Erythroblast (primary cell): ENCODE measurements around the gene ISCA2.
"Not testable (repeated sequence)": the region's sequence is repeated elsewhere in the genome, so short reads cannot be mapped to it uniquely, and the experiment has no call there.

Source experiments
- DNase-seq, 2 experiments: peaks; one replicate each; lab custom pipeline; 2025; lab: John Stamatoyannopoulos, UW
- GATA1 ChIP-seq: IDR thresholded peaks from 2 replicates; pipeline ENCODE4 v1.6.1; 2011; ENCODE audit warnings: low read depth, mild to moderate bottlenecking, control low read depth, low read length, moderate library complexity
- POLR2A ChIP-seq: IDR thresholded peaks from 2 replicates; pipeline ENCODE4 v1.6.1; 2011; ENCODE audit warnings: mild to moderate bottlenecking, low read length

Gene ISCA2

GRCh38 chr14:74493343-74494261 is at the start of gene ISCA2:
Gene ISCA2, plus strand, starts transcription at chr14:74493765. Its CDS starts 10 bp downstream, at chr14:74493775.
- TF ChIP-seq GATA1 (no peak), POLR2A (peak; percentile 76)
- peak; percentile 99 to 100 for DNase-seq

GRCh38 chr14:74444866-74445265 is 48.7 kb upstream of the ISCA2 start:
- no peak for DNase-seq
- no peak for TF ChIP-seq POLR2A
- TF ChIP-seq GATA1, result no peak

DNA sequence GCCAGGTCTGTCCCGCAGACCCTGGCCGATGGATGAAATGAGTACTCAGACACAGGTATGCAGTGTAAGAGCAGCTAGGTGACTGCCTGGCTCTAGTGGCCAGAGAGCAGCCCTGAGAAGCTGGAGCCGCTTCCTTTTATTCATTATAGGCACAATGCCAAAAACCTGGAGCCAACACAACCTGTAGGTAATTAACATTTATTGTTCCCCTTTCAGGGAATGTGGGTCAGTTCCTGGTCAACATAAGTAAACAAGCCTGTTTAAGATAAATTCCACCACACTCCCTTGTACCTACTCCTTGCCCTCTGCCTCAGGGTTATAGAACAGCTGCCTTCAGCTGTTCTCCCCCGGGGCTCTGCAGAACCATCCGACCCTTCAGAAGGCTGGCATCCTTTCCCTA is 39.2 kb upstream of the ISCA2 start:
- not testable (repeated sequence) for DNase-seq

GRCh38 chr14:74456684-74457564 is 36.6 kb upstream of the ISCA2 start:
- no peak for DNase-seq
- TF ChIP-seq POLR2A (no peak), GATA1 (no peak)

DNA sequence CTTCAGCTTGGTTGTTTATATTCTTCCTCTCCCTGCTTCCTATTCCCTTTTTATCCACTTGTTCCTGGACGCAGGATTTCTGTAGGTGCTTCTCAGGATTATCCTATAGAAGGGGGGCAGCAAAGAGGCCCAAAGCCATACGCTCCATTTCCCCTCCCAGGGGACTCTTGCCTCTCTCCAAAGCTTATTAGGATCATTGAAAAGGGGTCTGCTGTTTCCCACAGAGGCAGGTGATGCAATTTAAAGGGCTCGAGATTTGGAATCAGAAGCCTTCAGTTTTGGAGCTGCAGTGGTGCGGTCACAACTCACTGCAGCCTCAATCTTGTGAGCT is 36.0 kb upstream of the ISCA2 start:
- TF ChIP-seq POLR2A, result no peak
- TF ChIP-seq GATA1, result no peak
- DNase-seq, result no peak

DNA sequence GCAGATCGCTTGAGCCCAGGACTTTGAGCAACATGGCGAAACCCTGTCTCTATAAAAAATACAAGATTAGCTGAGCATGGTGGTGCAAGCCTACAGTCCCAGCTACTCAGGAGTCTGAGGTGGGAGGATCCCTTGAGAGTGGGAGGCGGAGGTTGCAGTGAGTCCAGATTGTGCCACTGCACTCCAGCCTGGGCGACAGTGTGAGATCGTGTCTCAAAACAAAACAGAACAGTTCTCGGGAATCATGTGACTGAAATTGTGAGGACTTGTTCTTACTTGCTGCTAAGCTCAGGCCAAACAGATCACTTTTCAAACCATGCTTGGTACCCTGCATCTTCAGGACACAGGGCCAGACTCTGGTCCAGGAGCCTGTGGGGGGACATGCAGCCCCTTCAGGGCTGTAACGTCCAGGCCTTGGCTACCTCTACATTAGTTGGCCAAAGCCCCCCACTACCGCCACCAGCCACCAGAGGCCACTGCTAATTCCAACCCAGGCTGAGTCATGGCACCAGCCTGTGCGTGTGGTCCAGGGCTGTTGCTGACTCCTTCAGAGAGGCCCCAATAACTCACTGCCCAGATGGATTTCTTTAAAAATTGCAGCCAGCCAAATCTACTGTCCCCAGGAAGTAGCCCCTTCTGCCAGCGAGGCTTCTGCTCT is 34.1 kb upstream of the ISCA2 start:
- DNase-seq, result peak; percentile 31 to 61
- TF ChIP-seq GATA1 (no peak), POLR2A (no peak)

- no peak for DNase-seq
Observed at GRCh38 chr14:74459976-74460375, 33.6 kb upstream of the ISCA2 start.

DNA sequence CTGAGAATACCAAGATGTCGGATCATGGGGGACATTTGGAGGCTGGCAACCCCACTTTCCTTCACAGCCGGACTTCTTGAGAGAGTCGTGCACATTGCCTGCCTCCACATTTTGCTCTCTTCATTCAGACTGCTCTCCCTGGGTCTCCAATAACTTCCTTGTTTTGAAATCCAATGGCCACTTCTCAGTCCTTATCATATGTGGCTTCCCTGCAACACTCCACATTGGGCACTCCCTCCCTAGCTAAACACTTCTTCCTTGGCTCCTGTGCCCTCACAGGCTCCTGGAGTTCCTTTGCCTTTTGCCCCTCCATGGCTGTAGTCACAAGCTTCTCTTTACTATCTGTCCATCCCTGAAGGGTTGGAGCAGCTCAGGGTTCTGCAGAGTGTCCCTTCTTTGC is 30.6 kb upstream of the ISCA2 start:
- DNase-seq, result no peak
- TF ChIP-seq GATA1, result no peak
- TF ChIP-seq POLR2A, result no peak

More at GRCh38 chr14:74459976-74460375, 33.6 kb upstream of the ISCA2 start:
- TF ChIP-seq GATA1 (no peak), POLR2A (no peak)

- no peak for DNase-seq
- TF ChIP-seq POLR2A, result no peak
- no peak for TF ChIP-seq GATA1
Observed at GRCh38 chr14:74463697-74464096, 29.9 kb upstream of the ISCA2 start.

GRCh38 chr14:74464785-74465184 is 28.8 kb upstream of the ISCA2 start:
- no peak for DNase-seq
- TF ChIP-seq GATA1 (no peak), POLR2A (no peak)

- no peak for DNase-seq
- TF ChIP-seq POLR2A (no peak), GATA1 (no peak)
Observed at GRCh38 chr14:74465335-74465734, 28.2 kb upstream of the ISCA2 start.

- TF ChIP-seq POLR2A (no peak), GATA1 (no peak)
- DNase-seq, result no peak
Observed at GRCh38 chr14:74468513-74468912, 25.1 kb upstream of the ISCA2 start.
